NCI-H82 treated with DMSO at 0.1 percent for 48 hours (cell line): ENCODE measurements around the gene APCDD1.
"Not testable (repeated sequence)": the region's sequence is repeated elsewhere in the genome, so short reads cannot be mapped to it uniquely, and the experiment has no call there.

Experiments used
- DNase-seq: peaks from one replicate; lab custom pipeline; 2025; ENCODE audit not compliant: unreplicated experiment; lab: John Stamatoyannopoulos, UW

Gene APCDD1

GRCh38 chr18:10461989-10462388, 7.6 kb downstream of the APCDD1 start:
- no peak for DNase-seq

DNA sequence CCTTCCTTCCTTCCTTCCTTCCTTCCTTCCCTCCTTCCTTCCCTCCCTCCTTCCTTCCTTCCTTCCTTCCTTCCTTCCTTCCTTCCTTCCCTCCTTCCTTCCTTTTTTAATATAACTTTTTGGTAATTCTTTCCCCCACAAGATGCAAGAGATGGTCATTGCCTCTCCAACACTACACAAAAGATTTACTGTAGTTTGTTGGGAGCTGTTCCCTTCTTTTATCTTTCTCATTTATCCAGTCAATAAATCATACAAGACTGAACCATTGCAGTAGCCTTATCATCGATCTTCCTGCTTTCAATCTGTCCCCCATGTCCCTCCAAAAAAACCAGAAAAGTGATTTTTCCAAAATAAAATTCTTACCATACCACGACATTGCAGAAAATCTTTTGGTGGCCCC, 8.2 kb downstream of the APCDD1 start:
- no peak for DNase-seq

DNA sequence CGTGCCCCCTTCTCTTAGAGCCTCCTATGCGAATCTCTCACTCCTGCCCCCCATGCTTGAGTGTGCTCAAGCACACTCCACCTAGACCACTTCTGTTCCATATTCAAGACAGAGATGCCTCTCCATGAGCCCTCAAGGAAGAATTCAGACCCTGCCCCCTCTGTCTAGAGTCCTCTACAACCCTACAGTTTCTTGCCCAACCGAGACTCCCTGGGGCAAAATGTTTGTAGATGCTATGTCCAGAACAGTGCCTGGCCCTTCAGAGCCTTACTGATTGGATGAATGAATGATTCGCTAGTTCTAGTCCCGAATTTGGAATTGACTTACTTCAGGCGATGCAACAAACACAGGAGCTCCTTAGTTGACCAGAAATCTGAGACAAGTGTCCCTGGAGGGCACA, 8.7 kb downstream of the APCDD1 start:
- no peak for DNase-seq

DNA sequence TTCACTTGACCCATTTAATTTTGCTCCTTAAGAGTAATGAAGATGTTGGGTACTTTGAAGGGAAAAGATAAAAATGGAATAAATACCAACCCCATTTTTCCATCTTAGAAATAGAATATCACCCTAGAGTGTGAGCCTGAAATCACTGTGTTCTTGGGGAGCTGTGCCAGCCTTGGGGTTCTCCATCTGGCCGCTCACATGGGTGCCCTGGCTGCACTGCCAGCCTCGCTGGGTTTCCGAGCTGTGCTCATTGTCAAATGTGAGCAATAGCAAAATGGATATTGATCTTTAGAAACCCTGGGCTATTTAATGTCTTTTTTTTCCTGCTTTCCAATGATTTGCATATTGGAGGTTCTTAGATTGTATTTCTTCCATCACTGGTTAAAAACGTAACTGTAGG, 9.3 kb downstream of the APCDD1 start:
- no peak for DNase-seq

DNA sequence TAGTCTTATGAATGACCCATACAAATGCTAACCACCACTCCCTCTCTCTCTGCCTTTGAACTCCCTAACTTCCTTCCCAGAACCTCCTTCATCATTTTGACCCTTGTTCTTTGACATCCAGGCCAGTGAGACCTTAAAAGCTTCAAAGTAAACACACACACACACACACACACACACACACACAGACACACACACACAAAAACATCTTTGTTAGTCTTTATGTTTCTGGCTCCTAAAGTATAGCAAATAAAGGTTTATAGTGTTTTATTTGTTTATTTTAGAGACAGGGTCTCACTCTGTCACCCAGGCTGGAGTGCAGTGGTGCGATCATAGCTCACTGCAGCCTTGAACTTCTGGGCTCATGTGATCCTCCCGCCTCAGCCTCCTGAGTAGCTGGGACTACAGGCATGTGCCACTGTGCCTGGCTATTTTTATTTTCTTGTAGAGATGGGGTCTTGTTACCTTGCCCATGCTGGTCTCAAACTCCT, 9.8 kb downstream of the APCDD1 start:
- DNase-seq, result not testable (repeated sequence)

- no peak for DNase-seq
Measured at GRCh38 chr18:10465174-10465939, 10.9 kb downstream of the APCDD1 start.

GRCh38 chr18:10470429-10470828, 16.0 kb downstream of the APCDD1 start:
- DNase-seq, result no peak

DNA sequence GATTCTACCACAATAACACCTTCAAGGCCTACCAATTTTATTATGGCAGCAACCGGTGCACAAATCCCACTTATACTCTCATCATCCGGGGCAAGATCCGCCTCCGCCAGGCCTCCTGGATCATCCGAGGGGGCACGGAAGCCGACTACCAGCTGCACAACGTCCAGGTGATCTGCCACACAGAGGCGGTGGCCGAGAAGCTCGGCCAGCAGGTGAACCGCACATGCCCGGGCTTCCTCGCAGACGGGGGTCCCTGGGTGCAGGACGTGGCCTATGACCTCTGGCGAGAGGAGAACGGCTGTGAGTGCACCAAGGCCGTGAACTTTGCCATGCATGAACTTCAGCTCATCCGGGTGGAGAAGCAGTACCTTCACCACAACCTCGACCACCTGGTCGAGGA, 17.1 kb downstream of the APCDD1 start:
- DNase-seq, result no peak

GRCh38 chr18:10473132-10473531, 18.7 kb downstream of the APCDD1 start:
- no peak for DNase-seq

DNA sequence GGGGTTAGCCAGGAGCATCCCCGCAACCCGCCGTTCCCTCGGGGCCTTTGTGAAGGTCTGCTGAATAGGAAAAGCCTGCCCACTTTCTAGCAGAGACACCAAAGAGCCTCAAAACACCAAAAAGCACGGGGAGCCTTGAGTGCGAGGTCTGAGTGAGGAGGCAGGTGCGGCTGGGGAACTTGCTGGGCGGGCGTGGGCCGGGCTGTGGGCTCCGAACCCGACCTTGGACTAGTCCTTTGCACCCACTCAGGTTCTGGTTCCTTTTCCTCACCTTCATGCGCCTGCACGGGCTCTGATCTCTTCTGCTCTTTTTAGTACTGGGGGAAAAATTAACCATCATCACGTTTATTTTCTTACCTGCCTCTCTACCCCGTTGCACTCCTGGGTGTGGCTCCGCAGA, 19.9 kb downstream of the APCDD1 start:
- no peak for DNase-seq

DNA sequence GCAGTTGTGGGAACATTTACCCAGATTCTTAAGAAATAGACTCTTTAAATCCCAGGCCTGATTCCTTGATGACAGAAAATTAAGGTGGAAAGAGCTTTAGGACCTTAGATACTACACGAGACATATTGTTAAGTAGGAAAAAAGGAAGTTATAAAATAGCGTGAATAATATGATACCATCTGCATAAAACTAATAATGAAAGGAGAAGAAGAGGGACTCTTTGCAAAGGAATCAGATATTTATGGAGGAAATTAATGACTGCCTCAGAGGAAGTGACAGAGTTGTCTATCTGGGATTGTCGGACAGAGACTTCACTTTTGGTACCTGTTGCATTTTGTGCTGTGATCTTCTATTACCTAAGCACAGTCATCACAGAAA, 20.8 kb downstream of the APCDD1 start:
- DNase-seq, result no peak

GRCh38 chr18:10475654-10476291, 21.3 kb downstream of the APCDD1 start:
- DNase-seq, result no peak

GRCh38 chr18:10476338-10476791, 21.9 kb downstream of the APCDD1 start:
- DNase-seq, result no peak

DNA sequence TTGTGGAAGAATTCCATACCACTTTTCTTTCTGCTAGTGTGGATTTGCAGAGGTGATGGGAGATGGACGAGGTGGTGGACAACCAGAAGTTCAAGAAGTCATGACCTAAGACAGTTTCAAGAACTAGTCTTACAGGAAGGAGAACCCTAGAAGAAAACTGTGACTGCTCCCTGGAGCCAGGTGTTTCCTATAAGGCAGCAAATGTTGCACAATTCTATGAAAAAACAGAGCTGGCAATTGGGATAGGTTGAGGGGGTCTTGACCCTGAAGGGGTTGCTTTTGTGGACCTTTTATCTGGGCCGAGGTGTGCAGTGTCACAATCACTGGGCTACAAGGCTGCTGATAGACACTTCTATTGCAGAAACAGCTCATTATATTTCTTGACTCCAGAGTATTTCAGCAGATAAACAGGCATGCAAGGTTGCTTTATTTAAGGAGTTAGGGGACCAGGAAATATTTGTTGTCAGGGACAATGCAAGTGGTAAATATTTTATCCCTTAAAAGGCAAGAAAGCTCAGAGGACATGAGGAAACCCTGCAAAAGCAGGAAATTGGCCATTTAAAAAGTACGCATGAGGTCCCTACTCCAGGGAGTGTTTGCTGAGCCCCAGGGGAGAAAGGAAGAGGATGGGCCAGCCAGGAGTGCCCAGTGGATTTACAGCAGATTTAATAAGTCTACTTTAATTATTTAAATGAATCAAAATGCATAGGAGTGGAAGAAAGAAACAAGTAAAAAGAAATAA, 22.9 kb downstream of the APCDD1 start:
- no peak for DNase-seq

GRCh38 chr18:10477863-10478260, 23.4 kb downstream of the APCDD1 start:
- DNase-seq, result no peak

DNA sequence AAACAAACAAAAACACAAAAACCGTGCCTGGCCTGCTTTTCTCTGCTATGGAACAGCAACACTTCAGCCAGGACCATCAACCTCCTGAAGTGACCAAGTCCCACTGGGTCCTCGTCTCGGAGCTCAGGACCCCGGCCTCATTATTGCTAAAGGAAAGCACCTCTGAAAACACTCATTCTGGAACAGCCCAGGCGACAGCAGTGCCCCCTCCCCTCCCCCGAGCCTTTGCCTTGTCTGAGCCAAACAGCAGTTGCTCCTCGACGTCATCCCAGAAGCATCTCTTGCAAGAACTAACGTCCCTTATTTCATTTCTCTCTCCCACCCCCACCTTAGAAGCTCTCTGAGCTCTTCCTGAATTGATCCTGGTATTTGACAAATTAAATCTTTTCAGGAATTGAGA, 27.4 kb downstream of the APCDD1 start:
- no peak for DNase-seq

DNA sequence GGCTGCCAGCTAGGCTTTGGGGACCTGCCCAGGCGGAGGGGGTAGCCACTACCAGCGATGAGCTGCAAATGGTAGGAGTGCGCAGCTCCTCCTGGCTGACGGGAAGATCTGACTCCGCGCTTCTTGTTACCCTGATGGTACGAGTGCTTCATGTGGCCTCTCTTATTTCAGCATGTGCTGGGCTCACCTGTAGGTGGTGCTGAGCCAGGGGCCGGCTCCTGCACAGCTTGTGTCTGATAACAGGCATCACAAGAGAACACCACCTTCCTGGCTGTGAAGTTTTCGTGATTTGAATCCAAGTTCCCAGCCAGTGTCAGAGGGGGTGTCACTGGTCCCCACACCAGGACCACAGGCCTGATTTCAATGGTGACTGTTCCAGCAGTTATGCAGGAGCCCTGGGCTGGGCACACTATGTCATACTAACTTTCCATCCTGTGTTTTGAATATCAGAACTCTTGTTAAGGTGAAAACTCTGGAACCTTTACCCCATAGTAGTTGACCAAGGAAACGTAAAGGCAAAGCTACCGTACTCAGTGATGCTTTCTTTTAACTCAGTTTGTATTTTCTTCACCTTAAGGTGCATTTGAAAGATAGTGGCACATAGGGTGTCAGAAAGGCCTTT, 28.0 kb downstream of the APCDD1 start:
- DNase-seq, result no peak

DNA sequence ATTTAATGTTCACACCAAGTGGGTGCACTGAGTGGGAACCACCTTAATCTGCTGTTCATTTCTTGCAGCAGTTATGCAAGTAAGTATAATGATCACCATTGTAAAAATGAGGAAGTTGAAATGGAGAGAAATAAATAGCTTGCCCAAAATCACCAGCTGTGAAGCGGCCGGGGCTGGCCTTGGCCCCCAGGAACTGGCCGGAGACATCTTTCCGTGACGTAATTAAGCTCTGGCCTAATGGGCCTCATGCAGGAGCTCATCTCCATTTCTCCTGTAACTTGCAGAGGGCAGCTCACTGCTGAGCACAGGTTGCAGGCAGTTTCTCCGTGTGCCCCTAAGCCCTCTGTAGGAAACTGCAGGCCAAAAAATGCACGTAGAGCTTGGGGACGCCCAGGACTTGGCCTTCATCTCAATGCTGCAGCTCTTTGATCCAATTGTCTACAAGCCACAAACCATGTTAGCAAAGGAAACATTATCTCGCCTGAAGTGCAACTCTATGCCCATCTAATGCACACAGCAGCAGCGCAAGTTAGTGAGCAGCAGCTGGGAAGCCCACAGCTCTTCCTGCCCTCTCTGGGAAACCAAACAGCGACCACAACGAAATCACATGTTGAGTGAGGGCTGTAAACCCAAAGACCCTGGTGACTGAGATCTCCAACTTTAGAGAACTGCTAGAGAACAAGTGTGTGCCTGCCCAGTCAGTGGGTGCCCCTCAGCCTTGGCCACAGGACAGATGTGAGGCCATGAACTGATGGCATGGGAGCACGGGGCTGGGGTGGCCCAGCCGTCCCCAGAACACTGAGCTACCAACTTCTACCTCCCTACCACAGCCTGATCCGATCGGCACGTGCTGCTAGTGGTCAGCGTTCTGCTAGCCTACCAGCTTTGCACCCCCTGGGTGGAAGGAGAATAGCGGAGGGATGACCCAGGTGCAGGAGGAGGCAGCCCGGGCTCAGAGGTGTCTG, 28.8 kb downstream of the APCDD1 start:
- no peak for DNase-seq

- DNase-seq, result no peak
Measured at GRCh38 chr18:10485475-10485874, 31.0 kb downstream of the APCDD1 start.

GRCh38 chr18:10486362-10486761, 31.9 kb downstream of the APCDD1 start:
- DNase-seq, result no peak
